Smooth muscle cell of the pulmonary artery (primary cell): ENCODE results near the gene C8G. TPM values are rescaled to one million over a fixed set of nuclear protein-coding genes. Genes with fewer than 3 reads are reported as not detected.

Source experiments
- total RNA-seq: library from RNA; depleted of rRNA; stranded (reverse); fragments of >200 nt; gene quantifications from 2 replicates; pipeline ENCODE4 v1.2.3, GENCODE V29; 2014

Gene C8G
- 0.72 and 0.79 TPM in 2 replicates for total RNA-seq

DNA sequence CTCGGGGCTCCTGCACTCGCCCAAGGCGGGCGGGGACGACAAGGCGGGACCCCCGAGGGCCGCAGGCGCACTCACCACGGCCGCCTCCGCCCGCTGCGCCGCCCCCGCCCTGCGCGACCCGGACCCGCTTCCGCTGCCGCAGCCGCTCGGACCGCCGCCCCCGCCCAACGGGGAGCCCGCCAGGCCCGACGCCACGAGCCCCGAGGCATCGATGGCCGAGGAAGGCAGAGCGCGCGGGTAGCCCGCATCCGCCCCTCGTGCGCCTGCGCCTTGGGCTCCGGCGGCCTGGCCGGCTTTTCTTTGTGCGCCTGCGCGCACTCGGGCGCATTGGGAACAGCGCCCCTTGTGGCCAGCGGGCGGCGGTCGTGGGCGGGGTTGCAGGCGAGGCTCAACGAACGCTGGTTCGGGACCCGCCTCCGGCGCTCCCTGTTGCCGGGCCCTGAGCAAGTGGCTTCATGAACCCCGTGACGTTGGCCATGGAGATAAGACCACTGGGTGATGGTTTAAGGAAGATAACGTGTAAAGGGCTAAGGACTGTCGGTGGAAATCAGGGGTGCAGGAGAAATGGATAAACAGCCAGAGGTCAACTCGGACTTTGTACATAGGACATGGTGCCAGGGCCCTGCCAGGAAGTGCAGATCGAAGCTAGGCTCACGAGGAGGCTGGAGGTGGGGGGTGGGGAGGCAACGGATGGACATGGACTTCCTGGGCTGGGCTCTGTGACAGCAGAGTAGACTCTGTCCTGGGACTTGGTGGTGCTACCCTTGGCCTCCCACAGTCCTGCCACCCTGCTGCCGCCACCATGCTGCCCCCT, at the start of gene C8G, which contains the start of gene FBXW5:
C8G (plus strand) TSS at position 725 of the 814 bp plus-strand sequence; CDS start at position 803, 78 bp downstream.
FBXW5 (minus strand) TSS at position 220 of the 814 bp plus-strand sequence. CDS start 655 bp downstream, outside the sequence.

DNA sequence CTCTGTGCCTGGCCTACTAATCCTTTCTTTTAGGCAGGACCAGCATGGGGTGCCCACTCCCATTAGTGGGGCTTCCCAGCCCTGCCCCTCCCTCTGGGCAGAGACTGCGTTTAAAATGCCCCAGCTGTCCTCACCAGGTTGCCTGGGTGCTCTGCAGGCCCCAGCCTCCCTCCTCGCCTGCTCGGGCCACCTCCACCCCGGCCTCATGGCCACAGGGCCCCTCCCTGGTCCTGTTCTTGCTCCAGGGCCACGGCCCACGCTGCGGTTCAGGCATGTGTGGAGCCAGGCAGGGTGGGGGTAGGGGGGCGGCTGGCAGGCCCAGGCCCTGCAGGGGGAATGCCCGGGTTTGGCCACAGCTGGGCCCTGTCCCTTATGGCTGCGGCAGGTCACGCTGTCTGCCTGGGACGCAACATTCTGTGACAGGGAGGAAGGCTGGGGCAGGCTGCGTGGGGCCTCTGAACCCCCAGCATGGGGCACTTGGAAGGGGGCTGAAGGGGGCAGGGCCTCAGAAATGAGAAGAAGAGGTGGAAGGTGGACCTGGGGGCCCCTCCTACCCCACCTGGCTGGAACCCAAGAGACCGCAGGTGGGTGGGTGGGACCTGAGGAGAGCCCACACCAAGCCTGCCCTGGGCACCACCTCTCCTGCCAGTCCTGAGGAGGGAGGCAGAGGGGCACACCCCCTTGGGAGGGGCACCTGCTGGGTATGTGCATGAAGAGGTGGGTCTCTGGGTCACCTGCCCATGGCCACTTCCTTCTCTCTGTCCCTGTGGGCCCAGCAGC, 6.7 kb downstream of the C8G start, which contains the start of gene LCN12:
LCN12 (plus strand) TSS at position 733 of the 780 bp plus-strand sequence. CDS start 55 bp downstream, outside the sequence.

DNA sequence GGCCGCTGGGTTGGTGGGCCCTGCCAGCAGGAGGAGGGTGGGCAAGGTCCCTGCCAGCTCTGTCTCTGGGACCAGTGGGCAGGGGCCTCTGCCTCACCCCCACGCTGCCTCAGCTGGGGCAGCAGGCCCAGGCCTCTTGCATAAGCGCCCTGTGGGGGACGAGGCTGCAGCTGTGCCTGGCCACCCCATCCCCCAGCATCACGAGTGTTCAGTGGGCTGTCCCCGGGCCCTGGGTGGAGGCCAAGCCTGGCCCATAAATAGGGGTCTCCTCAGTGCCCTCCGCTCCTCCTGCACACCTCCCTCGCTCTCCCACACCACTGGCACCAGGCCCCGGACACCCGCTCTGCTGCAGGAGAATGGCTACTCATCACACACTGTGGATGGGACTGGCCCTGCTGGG, 32.2 kb downstream of the C8G start, which contains the start of gene PTGDS:
PTGDS (plus strand) TSS at position 282 of the 400 bp plus-strand sequence; CDS start at position 357, 75 bp downstream.

DNA sequence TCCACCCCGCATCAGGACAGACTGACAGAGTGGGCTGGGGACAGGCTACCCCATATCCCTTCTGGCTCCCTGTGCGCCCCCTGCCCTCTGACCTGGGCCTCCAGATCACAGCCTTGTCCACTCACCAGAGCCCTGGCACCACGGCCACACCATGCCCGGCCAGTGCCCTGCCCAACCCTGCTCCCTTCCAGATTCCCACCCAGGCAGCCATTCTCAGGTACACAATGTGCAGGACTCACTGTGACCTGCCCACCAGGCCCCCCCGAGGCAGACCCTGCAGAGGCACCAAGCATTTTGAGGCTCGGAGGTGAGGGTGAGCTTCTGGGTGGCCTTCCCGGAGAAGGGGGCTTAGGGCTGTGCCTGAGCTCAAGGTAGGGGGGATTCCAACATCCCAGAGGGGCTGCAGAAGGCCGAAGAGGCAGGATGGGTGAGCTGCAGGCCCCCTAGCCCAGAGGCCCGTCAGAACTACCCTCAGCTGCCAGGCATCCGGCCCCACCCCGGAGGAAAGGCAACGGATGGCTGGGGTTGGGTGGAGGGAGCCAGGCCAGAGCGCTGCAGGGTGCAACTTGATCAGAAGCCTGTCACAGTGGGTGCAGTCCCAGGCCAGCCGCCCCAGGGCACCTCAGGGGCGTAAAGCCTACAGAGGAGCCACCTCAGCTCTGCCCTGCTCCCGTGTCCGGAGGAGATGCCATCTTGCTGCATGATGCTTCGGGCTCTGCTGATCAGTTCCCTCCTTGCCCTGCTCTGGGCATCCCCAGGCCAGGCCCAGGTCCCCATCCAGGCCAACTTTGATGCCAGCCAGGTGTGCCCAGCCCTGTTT, 37.4 kb downstream of the C8G start, which contains the start of gene LCNL1:
LCNL1 (plus strand) TSS at position 762 of the 820 bp plus-strand sequence. CDS start 594 bp downstream, outside the sequence.

DNA sequence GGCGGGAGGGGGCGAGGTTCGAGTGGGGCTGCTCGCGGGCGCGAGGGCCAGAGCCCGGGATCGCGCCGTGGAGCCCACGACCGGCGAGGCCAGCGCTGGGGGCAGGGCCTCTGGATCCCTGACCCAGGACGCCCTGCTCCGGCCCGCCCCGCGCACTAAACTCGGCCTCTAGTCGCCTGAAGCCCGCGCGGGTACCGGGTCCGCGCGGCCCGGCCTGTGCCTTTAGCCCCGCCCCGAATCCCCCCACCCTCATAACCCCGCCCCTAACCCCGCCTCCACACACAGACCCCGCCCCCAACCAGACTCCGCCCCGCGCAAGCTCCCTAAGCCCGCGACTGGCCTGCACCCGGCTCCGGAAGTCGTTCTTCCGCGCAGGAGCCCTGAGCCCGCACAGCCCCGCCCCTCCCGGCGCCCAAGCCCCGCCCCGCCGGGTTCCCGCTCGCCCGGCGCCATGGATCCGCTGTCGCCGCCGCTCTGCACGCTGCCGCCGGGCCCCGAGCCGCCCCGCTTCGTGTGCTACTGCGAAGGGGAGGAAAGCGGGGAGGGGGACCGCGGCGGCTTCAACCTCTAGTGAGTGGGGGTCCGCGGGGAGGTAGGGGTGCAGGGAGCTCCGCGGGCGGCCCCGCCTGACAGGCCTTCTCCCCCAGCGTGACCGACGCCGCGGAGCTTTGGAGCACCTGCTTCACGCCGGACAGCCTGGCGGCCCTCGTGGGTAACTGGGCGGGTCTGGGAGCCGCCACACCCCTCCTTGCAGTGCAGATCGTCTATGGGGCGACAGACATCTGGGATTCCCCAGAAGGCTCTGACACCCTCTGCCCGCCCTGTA, 47.2 kb downstream of the C8G start, which contains the start of gene PAXX:
PAXX (plus strand) TSS at position 430 of the 826 bp plus-strand sequence; CDS start at position 452, 22 bp downstream.

Other genes starting within 250 kb of the C8G start
- gene DIPK1B, start 232.7 kb upstream of the C8G start, total RNA-seq, result 2.9 and 3.8 TPM in 2 replicates
- gene LCN10, start 202.3 kb upstream of the C8G start, total RNA-seq, result 0.33 TPM in 1 of 2 replicates, not detected in the other
- gene LCN6, start 196.7 kb upstream of the C8G start, total RNA-seq, result not detected in 2 replicates
- not detected in 2 replicates for gene LCN8, start 187.0 kb upstream of the C8G start, total RNA-seq
- not detected in 2 replicates for gene LCN15, start 180.7 kb upstream of the C8G start, total RNA-seq
- gene TMEM141, start 153.9 kb upstream of the C8G start, total RNA-seq, result 38.7 and 42.2 TPM in 2 replicates
- gene CCDC183, start 148.9 kb upstream of the C8G start, total RNA-seq, result 0.52 and 0.89 TPM in 2 replicates
- gene RABL6, start 137.3 kb upstream of the C8G start, total RNA-seq, result 49.9 and 65.1 TPM in 2 replicates
- gene AJM1, start 102.8 kb upstream of the C8G start, total RNA-seq, result 3.6 and 4.0 TPM in 2 replicates
- 138 and 150 TPM in 2 replicates for gene PHPT1, start 95.8 kb upstream of the C8G start, total RNA-seq
- gene MAMDC4, start 92.9 kb upstream of the C8G start, total RNA-seq, result 4.6 and 6.5 TPM in 2 replicates
- gene EDF1, start 78.9 kb upstream of the C8G start, total RNA-seq, result 170 and 198 TPM in 2 replicates
- 14.4 and 18.5 TPM in 2 replicates for gene TRAF2, start 58.7 kb upstream of the C8G start, total RNA-seq
- gene FBXW5, start 505 bp upstream of the C8G start, total RNA-seq, result 164 and 216 TPM in 2 replicates
- gene LCN12, start 7.0 kb downstream of the C8G start, total RNA-seq, result 0.20 TPM in 1 of 2 replicates, not detected in the other
- gene PTGDS, start 32.3 kb downstream of the C8G start, total RNA-seq, result 11.1 and 66.1 TPM in 2 replicates
- gene LCNL1, start 37.8 kb downstream of the C8G start, total RNA-seq, result 0.50 and 1.1 TPM in 2 replicates
- gene PAXX, start 47.2 kb downstream of the C8G start, total RNA-seq, result 8.0 and 11.2 TPM in 2 replicates
- gene CLIC3, start 51.3 kb downstream of the C8G start, total RNA-seq, result 2.0 and 2.9 TPM in 2 replicates
- gene ABCA2, start 83.0 kb downstream of the C8G start, total RNA-seq, result 81.1 and 129 TPM in 2 replicates
- not detected in 2 replicates for gene FUT7, start 86.8 kb downstream of the C8G start, total RNA-seq
- 21.6 and 66.1 TPM in 2 replicates for gene NPDC1, start 100.9 kb downstream of the C8G start, total RNA-seq
- gene ENTPD2, start 108.8 kb downstream of the C8G start, total RNA-seq, result not detected in 2 replicates
- 2.7 and 3.7 TPM in 2 replicates for gene SAPCD2, start 125.3 kb downstream of the C8G start, total RNA-seq
- gene UAP1L1, start 132.3 kb downstream of the C8G start, total RNA-seq, result 20.3 and 38.3 TPM in 2 replicates
- gene MAN1B1, start 141.7 kb downstream of the C8G start, total RNA-seq, result 153 and 203 TPM in 2 replicates
- gene DPP7, start 169.5 kb downstream of the C8G start, total RNA-seq, result 82.9 and 145 TPM in 2 replicates
- gene GRIN1, start 193.9 kb downstream of the C8G start, total RNA-seq, result 0.10 TPM in 1 of 2 replicates, not detected in the other
- not detected in 2 replicates for gene LRRC26, start 224.8 kb downstream of the C8G start, total RNA-seq
- gene TMEM210, start 226.8 kb downstream of the C8G start, total RNA-seq, result not detected in 2 replicates
- gene ANAPC2, start 243.3 kb downstream of the C8G start, total RNA-seq, result 24.6 and 33.7 TPM in 2 replicates
- gene SSNA1, start 243.4 kb downstream of the C8G start, total RNA-seq, result 42.6 and 53.3 TPM in 2 replicates